GM21447 (cell line): ENCODE measurements around the gene KCNMA1.

Source experiments
- ATAC-seq: cut with Tn5 transposase; IDR thresholded peaks from one replicate; pipeline ENCODE4 v1.9.1; 2021; ENCODE audit not compliant: unreplicated experiment

Gene KCNMA1

DNA sequence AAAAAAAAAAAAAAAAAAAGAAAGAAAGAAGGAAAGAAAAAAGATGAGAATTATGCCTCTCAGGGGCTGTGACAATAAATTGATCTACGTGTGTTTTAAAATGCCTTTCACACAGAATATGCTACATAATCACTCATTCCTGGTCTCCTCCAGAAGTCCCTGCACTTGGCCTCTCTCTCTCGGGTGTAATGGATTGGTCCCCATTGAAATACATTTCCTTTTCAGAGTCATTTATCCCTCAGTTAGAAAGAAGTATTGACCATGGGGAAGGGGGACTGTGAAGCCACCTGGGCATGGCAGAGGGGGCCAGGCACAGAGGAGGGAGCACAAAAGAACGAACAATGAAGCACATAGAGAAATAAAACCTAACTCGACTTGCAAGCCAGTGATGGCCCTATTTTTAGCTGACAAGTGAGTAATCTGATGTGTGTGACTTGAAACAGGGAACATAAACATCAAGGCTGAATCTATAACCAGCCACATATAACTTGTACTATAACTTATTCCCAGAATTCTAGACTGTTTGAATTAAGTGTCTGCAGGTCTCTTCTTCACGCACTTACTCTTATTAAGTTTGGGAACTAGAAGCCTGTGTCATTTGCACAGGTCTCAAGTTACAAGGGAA, 490.8 kb downstream of the KCNMA1 start:
- ATAC-seq: no peak

DNA sequence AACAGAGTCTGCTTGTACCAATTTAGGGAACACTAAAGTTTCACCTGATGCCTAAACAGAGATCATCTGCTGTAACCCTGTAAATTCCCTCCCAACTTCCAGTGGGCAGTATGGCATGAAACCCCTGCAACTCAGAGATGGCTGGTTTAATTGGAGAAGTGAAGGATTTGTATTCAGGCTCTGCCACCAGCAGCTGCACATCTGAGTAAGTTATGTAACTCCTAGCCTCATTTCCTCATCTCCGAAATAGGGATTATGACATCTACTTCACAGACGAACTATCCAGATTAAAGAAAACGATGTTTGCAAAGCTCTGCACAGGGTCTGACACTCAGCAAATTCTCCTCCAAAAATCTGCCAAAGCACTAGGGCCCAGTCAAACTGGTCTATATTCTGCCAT, 493.0 kb downstream of the KCNMA1 start:
- ATAC-seq: no peak

DNA sequence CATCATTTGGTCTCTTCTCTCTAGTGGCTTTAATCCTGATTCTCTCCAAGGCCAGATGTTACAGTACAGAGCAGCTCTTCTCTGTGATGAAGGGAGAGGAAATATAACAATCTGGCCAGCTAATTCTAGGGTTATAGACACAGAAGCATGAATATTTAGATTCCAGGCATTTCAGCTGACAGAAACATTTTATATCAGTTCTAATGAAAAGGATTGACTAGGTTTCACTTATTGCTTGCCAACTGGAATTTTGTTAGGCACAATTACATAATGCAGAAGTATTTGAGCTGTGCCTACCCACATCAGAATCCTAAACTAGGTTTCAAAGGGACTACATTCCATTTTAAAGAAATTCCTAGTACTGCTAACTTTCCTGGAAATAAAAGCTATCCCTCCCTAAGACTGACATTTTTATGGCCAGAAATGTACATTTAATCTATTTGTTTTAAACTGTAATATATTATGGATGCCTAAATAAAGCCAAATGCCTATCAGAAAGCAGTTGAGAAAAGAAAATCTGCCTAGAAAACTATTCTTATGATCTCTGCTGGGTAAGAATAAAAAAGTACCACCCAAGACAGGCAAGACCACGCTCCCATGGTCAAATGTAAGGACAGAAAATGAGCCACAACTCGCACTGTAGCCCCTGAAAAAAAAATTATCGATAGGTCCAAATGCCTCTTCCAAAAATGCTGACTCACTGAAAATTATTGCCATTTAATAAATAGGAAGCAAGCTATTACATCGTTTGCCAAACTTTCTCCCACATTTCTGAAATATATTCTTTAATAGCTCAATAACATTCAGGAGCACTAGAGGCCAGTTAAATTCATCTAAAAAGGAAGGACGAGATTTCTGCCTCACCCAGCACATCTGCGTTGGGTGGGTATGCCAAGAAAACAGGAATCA, 498.1 kb downstream of the KCNMA1 start:
- ATAC-seq: no peak

GRCh38 chr10:77138541-77138940, 499.1 kb downstream of the KCNMA1 start:
- ATAC-seq: no peak

- ATAC-seq: no peak
Observed at GRCh38 chr10:77135555-77135954, 502.1 kb downstream of the KCNMA1 start.

DNA sequence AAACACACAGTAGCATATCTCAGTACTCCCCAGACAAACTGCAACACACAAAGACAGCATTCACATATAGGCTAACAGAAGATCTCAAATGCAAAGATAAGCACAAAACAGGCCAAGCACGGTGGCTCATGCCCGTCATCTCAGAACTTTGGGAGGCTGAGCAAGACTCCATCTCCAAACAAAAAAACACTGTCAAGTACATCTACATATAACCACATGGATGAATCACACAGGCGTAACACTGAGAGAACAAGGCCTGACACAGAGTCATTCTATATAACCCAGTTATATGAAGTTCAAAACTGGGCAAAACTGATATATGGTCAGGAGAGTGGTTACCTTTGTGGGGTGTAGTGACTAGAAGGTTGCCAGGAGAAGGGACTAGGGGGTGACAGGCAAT, 506.4 kb downstream of the KCNMA1 start:
- ATAC-seq: no peak

GRCh38 chr10:77127243-77127642, 510.4 kb downstream of the KCNMA1 start:
- ATAC-seq: no peak

DNA sequence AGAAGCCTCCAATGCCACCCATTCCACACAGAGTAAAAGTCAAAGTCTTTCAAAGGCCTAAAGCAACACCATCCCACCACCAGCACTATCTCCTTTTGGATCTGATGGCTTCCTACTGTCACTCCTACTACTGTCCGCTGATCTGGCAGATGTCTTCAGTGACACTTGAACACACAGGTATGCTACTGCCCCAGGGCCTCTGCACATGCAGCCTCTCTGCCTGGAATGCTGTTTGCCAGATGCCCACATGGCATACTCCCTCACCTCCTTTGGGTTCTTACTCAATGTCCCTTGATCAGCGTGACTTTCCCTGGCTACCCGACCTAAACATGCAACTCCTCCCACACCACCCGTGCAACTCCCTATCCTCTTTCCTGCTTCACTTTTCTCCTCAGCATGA, 512.4 kb downstream of the KCNMA1 start:
- no peak for ATAC-seq

DNA sequence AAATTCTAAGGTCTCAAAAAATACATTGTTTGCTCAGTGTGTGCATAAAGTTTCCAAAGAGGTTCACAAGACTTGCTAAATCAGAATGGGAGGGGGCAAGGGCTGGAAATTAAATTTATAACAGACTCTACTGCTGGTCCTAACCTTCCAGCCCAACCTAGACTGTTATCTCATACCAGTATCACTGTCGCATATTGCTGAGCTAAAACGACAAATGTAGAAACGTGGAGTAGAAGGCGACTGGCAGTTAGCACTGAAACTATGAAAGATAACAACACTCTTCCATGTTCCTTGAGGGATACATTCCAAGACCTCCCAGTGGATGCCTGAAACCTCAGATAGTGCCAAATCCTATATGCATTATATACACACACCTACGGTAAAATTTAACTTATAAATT, 514.3 kb downstream of the KCNMA1 start:
- ATAC-seq: no peak

DNA sequence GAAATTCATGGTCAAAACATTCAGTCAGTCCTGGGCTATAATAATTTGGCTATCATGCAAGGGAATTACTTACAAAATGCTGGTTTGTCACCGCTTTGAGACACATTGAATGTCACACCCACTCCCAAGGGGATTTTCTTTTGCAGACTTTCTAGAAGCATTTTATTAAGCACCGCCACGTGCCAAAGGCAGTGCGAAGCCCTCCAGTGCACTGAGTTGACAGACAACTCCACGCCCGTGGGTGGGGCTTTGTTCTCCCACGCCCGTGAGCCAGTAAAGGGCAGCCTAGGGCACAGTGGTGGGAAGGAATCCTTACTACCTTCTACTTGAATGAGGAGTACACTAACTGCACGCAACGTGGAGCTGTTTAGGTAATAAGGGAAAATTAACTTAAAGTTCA, 515.8 kb downstream of the KCNMA1 start:
- no peak for ATAC-seq

GRCh38 chr10:77120666-77121376, 516.8 kb downstream of the KCNMA1 start:
- no peak for ATAC-seq

DNA sequence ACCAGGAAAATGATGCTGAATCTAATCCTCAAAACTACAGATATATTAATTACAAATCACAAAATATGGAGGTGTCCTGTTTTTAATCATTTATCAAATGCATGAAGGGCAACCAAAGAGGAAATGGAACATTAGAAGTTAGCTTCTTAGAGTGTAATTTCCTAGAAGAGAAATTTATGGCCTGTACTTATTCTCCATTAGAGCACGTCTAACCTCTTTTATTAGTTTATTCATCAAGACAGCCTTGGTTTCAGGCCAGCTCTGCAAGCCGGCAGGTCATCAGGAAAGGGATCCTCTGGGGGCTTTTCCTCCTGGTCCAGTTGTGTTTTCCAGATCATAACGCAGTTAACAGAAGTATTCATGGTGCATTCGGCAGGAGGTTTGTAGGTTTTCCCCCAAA, 517.6 kb downstream of the KCNMA1 start:
- no peak for ATAC-seq

DNA sequence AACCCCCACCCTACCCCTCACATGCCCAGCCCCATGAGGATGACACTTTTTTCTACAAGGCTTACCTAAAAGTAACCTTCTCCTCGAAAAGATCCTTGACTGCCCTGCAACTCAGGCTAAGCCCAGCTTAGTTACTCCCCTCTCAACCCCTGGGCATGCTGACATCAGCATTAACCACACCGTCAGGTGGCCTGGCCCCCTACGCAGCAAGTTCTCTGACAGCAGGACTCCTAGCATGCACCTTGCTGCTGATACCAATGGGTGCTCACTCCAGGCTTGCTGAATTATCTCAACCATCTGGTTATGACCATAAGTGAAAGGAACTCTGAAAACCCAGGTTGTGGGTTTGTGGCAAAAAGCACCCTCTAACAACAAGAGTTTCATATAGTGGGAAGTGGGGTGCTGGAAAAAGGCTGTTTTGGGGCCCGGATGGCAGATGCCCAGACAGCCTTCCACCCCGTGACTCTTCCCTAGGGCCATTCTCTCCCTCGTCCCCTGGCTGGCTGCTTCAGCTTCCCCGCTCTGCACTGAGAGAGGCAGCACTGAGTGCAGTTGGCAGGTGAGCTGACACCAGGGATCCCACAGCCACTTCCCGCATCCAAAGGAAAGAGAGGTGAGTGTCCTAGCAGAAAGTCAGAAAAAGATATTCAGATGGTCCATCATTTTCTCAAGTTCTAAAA, 518.9 kb downstream of the KCNMA1 start:
- no peak for ATAC-seq

DNA sequence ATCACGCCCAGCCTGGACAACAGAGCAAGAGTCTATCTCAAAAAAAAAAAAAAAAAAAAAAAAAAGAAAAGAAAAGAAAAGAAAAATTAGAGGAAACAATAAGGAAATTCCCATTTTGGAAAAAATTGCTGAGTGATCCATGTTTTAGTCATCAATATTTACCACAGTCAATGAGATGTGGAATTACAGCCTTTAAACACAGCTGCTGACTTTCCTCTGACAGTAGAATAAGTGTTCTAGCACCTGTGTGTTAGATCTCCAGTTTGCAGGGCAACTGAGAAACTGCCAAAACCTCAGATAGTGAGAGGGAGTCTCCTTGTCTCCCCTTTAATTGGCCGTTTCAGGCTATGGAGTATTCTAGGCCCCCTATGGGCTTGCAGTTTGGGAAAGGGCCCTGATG, 520.1 kb downstream of the KCNMA1 start:
- no peak for ATAC-seq

- ATAC-seq: no peak
Observed at GRCh38 chr10:77116904-77117303, 520.7 kb downstream of the KCNMA1 start.

DNA sequence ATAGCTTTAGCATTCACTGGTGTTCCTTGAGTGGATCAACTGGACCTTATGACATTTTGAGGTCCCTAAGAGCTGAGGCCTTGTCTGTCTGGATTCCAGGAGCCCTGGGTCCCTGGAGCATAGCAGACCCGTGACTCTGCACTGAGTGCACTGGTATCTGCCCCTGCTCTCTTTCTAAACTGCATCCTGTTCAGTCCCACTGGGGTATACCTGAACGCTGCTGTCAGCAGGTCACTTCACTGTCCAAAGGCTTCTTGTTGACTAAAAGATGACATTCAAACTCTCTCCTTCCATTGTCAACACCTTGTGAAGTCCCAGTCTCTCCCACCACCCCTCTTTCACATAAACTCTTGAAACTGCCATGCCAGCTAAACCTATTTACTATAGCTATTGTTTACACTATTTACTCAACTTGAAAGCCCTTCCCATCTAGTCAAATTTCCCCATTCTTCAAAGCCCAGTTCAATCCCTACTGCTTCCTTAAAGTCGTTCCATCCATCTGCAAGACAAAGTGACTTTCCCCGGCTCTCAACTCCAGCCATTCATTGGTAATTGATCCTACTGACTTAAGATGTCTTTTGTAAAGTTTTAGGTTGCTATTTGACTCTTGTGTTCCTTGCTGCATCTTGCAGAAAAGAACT, 523.3 kb downstream of the KCNMA1 start:
- no peak for ATAC-seq

DNA sequence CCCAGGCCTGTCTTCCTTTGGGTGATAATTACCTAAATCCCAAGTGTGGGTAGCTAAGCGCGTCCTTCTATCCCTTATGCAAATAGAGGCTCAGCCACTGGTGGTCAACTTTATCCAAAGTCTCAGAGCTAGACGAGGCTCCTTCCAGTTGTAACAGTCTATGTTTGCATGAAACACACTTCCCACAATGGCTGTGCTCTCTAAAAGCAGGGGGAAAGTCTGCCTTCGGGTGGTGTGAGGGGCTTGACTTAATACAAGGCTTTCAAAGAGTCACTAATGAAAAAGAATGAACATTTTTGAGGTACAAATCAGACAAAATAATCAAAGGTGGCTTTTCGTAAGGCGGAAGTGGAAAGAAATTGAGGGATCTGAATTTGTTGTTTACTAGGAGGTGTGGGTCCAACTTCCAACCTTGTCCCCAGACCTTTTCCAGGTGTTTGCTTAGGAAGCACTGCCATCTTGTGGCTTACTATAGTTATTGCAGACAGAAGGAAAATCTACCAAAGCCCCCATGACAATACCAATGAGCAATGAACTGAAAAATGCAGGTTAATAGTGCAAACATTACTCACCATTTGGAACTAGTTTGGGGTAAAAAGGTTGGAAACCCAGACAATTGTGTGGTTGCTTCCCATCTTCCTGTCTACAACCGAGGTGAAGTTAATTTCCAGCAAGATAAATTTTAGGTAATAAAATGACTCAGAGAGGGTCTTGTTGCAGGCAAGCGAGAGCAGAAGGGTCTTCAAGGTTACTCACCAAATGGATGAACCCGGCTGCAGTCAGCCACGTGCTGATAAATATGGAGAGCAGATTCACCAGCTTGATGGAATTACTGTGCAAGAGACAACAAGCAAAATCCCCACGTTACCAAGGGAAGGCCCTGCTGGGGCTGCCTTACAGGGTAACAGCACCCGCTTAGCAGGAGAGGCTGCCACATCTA, 525.7 kb downstream of the KCNMA1 start:
- ATAC-seq: no peak

GRCh38 chr10:77110757-77111156, 526.9 kb downstream of the KCNMA1 start:
- ATAC-seq: no peak

- ATAC-seq: no peak
Observed at GRCh38 chr10:77109351-77109994, 528.1 kb downstream of the KCNMA1 start.
